ENCODE data around the gene UAP1L1. TPM values are rescaled to one million over a fixed set of nuclear protein-coding genes. Genes with fewer than 3 reads are reported as not detected.
"Not testable (repeated sequence)": the region's sequence is repeated elsewhere in the genome, so short reads cannot be mapped to it uniquely, and the experiment has no call there.

Gene UAP1L1, protein sequence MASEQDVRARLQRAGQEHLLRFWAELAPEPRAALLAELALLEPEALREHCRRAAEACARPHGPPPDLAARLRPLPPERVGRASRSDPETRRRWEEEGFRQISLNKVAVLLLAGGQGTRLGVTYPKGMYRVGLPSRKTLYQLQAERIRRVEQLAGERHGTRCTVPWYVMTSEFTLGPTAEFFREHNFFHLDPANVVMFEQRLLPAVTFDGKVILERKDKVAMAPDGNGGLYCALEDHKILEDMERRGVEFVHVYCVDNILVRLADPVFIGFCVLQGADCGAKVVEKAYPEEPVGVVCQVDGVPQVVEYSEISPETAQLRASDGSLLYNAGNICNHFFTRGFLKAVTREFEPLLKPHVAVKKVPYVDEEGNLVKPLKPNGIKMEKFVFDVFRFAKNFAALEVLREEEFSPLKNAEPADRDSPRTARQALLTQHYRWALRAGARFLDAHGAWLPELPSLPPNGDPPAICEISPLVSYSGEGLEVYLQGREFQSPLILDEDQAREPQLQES
- 14.8 TPM for total RNA-seq

DNA sequence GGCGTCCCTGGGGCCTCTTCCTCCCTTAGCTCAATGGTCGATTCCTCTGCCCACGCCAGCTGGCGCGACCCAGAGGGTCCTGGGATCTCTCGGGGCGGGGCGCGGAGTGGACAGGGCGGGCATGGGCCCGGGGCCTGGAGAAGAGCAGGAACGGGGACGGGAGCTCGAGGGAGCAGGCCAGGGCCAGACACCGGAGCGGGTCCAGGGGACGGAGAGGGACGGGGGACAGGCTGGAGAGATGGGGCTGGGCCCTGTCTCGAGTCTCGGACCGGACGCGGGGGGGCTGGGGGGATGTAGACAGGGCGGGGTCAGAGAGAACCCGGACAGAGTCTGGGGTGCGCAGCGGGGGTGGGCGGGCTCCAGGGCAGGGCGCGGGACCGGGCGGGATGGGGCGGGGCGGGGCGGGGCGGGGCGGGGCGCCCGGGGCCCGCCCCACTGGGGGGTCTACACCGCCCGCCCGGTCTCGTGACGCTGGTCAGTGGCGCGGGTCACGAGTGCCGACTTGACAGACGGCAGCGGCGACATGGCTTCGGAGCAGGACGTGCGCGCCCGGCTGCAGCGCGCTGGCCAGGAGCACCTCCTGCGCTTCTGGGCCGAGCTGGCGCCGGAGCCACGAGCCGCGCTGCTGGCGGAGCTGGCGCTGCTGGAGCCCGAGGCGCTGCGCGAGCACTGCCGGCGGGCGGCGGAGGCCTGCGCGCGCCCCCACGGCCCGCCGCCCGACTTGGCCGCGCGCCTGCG, at the start of gene UAP1L1:
TSS of gene UAP1L1 (plus strand) at position 508 of the 738 bp plus-strand sequence. CDS start at position 524, 16 bp downstream.
- peak in 1 of 3 donors; percentile 62 for DNase-seq (ENCODE audit: low read depth in 2 of 3, low spot score in 2 of 3)

DNA sequence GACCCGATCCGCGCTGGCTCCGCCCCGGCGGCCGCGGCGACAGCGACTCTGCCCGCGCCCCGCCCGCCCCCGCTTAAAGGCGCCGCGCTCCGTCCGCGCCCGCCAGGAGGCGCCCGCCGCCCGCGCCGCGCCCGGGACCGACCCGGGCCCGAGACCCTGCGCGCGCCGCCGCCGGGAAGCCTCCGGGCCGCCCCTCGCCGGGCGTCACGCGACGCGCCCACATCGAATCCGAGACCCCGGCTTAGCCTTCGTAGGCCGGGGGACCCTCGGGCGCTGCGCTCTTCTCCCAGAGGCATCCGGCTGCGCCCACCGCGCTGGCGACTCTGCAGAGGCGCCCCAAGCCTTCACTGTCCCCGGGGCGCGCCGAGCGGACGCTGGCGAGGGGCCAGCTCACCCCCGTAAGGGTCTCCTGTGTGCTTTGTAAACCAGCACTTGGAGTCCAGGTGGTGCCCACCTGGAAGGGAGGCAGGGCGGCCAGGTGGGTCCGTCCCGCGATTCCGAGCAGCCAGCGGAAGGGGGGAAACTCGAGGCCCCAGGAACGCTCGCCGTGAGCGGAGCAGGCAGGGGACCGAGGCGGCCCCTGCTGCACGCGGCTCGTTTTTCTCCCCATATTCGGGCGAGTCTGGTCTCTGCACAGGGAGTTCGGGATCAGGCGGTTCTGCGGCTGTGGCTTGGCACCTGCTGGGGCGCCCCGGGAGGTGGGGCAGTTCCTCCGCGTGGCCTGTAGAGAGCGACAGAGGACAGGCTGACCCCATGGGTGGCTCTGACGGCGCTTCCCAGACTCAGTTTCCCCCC, 48.9 kb upstream of the UAP1L1 start:
- DNase-seq (ENCODE audit: low read depth in 2 of 3, low spot score in 2 of 3): peak; percentile 55 to 74 (median 69)

DNA sequence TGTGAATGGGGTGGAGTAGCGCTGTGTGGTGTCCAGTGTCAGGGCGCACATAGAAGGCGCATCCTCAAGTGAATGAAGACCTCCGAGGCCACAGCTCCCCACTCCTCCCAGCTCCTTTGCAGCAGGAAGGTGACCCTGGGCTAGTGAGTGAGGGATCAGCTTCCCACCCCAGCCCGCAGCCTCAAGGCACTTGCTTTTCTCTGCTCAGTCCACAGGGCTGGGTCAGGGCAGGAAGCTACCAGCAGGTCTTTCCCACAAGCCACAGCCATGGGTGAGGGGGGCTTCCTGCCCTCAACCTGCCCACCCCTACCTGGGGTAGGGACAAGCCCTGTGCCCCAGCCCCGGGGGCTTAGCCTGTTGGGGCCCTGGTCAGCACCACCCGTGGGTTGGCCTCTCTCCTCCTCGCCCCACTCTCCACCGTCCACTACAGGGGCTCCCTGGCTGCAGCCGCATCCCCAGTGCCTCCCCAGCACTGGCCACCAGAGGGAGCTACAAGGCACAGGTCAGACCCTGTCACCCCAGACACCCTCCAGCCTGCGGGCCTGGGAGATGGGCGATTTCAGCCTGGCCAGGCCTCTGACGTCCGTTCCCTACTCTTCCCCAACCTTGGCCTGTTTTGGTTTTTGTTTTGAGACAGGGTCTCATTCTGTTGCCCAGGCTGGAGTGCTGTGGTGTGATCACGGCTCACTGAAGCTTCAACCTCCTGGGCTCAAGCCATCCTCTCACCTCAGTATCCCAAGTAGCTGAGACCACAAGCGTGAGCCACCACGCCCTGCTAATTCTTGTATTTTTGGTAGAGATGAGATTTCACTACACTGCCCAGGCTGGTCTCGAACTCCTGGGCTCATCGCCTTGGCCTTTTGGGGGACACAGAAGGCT, 48.0 kb upstream of the UAP1L1 start:
- DNase-seq (ENCODE audit: low read depth in 2 of 3, low spot score in 2 of 3): peak in 2 of 3 donors; percentile 63 to 73

DNA sequence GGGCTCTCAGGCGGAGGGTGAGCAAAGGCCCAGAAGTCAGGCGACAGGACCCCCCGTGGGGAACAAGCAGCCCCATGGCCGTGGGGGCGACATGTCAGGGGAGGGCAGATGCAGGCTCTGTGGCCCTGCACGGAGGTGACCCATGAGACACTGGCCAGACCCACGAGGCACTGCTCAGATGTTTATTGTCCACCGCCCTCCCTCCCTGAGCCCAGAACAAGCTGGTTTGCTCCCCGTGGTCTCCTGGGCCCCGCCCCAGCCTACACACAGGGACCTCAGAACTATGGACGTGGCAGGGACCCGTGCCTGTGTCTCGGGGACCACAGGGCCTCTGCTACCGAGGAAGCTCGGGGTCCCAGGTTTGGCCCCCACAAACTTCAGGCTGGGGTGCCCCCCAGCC, 47.3 kb upstream of the UAP1L1 start:
- DNase-seq (ENCODE audit: low read depth in 2 of 3, low spot score in 2 of 3): peak in 2 of 3 donors; percentile 50 to 52

DNA sequence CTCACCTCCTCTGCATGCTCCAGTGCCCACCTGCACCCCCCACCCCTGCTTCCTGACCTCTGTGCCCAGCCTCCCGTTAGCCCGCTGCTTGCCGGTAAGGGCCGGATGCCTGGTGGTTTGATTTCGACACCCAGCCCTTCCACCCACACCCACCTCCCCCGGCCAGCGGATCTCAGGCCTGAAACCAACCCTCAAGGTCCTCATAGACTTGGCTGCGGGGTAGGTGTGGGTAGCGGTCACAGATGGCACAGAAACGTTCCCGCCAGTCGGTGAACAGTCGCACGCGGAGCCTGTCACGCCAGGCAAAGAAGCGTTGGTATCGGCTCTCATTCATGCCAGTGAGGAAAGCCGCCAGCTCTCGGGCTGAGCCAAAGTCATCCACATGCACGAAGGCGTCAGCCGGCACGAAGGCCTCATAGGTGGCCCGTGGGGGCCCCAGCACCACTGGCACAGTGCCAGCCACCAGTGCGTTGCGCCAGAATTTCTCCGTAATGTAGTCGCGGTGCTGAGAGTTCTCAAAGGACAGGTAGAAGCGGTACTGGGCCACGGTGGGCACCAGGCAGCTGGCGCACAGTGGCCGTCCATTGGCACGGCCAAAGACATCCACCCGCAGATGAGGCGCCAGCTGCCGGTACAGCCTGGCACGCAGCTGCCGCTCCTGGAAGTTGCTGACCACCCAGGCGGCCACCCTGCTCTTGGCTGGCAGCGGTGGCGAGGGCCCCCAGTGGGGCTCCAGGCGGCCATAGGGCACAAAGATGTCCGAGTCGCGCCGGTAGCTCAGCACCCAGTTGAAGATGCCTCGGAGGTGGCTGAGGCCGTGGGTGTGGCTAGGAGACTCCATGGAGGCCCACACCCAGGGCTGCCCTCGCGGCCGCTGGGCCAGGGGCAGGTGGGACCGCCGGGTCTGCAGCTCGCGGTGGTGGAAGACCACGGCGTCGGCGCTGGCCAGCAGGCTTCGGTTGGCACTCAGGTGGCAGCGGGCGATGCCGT, 46.5 kb upstream of the UAP1L1 start:
- DNase-seq (ENCODE audit: low read depth in 2 of 3, low spot score in 2 of 3): peak in 2 of 3 donors; percentile 87 to 93

DNA sequence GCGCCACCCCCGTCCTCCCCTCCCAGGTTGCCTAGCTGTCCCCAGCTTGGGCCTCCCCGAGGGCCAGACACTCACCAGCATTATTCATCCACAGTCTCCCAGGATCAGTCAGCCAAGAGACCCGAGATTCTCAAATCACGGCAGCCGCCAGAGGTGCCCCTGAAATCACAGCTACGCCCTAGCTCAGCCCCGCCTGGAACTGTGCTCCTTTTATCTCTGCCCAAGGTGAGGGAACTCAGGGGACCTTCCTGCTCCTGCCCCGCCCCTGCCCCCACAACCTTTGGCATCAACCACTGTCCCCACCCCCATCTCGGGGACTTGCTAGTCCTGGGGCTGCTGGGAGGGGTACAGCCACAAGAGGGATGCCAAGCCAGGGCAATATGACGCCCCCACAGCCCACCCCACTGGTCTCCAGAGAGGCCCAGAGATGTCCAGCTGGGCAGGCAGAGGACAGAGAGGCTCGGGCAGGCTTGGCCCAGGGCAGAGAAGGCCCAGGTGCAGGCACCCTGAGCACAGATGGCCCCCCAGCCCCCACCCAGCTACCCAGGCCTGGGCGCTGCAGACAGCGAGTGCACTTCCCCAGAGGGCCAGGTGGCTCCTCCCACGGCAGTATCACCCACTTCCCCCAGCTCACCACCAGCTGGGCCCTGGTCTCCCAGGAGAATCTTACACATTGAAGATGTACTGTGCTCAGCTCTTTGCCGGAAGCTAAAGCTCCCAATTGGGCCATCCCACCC, 45.2 kb upstream of the UAP1L1 start, which contains the start of gene FUT7:
TSS of gene FUT7 (minus strand) at position 185 of the 737 bp plus-strand sequence. CDS start at position 88, 97 bp downstream.
- DNase-seq (ENCODE audit: low read depth in 2 of 3, low spot score in 2 of 3): peak in 2 of 3 donors; percentile 45 to 67

DNA sequence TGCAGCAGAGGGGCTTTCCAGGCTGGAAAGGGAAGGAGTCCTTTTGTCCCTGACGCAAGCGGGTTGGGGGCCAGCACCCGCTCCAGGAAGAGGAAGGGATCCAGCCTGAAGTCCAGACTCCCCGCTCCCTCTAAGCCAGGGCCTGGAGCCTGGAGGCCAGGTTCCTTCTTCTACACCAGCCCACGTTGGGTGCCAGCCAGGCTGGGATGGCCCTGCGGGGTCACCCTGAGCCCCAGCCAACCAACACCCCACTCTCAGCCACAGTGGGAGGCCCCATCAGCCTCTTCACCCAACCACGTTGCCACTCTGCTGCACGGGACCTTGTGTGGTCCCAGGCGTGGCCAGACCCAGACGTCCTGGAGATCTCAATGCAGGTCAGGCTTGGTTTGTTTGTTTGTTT, 44.5 kb upstream of the UAP1L1 start:
- DNase-seq (ENCODE audit: low read depth in 2 of 3, low spot score in 2 of 3): peak in 2 of 3 donors; percentile 69 to 77

DNA sequence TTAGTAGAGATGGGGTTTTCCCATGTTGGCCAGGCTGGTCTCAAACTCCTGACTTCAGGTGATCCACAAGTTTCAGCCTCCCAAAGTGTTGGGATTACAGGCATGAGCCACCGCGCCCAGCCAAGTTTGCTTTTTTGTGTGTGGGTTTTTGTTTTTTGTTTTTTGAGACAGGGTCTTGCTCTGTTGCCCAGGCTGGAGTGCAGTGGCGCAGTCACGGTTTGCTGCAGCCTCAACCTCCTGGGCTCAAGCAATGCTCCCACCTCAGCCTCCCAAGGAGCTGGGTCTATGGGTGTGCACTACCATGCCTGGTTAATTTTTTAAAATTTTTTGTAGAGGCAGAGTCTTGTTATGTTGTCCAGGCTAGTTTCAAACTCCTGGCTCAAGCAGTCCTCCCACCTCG, 43.8 kb upstream of the UAP1L1 start:
- not testable (repeated sequence) for DNase-seq (ENCODE audit: low read depth in 2 of 3, low spot score in 2 of 3)

DNA sequence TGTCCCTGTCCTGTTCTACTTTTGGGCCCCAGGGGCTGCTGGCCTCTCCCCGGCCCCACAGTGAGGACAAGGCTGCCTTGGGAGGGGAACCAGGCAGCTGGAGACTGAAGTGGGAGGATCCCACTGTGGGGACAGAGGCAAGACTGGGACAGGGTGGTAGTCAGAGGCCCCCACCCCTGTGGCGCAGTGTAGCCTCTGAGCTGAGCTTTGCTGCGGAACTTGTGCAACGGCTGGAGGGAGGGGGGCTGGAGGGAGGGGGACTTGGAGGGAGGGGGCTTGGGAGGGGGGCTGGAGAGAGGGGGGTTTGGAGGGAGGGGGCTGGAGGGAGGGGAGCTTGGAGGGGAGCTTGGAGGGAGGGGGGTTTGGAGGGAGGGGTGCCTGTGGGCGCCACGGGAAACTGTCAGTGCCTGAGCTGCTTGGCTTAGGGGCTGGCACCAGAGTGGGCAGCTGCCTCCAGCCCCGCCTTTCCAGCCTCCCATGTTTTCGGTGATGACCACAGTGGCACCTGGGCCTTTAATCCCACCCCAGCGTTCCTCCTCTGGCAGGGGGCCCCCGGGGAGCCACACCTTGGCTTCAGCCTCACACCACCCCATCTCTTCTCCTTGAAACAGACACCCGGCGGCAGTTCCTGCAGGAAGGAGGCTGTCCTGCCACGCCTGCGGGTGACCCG, 43.1 kb upstream of the UAP1L1 start:
- peak in 2 of 3 donors; percentile 72 to 74 for DNase-seq (ENCODE audit: low read depth in 2 of 3, low spot score in 2 of 3)

DNA sequence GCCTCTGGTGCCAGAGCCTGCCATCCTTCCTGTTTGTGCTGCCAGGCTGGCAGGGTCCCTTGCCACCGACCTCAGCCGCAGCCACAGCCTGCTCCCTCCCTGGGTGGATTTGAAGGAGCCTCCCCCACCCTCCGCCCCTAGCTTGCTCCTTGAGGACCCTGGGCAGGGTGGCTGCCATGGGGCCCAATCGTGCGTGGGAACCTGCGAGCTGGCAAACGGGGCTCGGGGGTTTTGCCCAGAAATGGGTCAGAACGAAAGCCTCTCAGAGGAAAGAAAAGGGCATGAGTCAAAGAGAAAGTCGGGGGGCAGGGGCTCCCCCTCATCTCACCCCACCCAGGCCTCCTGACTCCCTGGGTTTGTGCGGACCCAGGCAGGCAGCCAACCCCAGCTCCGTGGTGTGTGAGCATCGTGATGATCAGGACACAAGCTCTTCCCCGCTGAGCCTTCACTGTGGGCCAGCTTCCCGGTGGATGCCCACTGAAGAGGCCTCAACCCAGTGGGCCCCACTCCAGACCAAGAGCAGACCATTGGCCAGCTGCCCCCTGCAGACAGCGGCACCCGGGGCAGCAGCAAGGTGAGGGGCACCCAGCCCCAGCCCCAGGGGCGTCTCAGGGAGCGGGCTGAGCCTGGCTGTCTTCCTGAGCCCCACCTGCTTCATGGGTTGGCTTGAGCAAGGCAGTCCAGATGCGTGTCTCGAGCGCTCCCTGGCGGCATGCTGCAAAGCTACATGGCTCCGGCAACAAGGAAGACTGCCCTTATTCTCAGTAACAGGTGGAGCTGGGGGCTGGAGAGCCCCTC, 42.4 kb upstream of the UAP1L1 start:
- DNase-seq (ENCODE audit: low read depth in 2 of 3, low spot score in 2 of 3): peak; percentile 80 to 92 (median 88)

DNA sequence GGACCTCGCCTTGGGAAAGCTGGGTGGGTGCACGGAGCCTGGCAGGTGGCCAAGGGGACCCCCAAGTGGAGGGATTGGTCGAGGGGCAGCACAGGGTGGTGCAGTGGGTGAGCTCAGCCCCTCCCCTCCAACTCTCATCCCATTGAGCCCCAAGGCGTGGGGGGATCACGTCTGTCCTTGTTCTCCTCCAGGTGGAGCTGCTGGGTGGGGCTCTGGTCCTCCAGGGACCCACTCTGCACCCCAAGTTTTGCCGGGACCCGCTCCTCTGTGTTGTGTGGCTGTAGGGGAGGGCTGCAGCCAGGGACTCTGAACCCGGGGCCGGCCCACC, 41.8 kb upstream of the UAP1L1 start:
- no peak for DNase-seq (ENCODE audit: low read depth in 2 of 3, low spot score in 2 of 3)

DNA sequence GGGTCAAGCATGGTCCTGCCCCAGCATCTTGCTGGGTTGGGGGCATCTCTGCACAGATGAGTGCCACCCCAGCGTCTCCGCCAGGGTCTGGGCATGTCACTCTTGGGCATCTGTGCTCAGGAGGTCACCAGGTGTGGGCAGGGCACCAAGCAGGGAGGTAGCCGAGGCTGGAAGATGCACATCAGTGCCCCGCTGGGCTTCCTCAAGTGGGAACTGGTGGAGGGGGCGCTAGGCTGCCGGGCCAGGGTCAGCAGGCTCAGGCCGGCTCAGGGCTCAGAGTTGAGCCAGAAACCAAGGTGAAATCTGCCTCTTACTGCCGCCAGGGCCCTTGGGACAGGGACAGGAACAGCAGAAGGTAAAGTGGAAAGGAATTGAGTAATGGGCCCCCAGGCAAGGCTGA, 41.4 kb upstream of the UAP1L1 start:
- no peak for DNase-seq (ENCODE audit: low read depth in 2 of 3, low spot score in 2 of 3)

DNA sequence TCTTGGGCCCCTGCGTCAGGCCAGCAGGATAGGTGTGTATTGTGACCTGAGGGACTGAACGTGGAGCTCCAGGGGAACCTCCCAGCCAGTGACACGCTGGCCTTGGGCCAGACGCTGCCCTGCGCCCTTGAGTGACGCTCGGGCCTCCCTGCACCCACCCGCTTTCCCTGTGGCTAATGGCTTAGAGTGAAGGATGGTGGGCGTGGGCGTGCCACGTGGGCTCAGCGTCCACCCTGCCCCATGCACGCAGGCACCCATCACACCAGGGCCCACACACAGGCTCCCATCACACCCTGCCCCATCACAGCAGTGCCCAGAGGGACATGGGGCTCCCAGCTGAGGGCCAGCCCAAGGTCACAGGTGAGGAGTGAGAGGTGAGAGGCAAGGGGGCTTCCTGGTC, 40.3 kb upstream of the UAP1L1 start:
- DNase-seq (ENCODE audit: low read depth in 2 of 3, low spot score in 2 of 3): no peak

DNA sequence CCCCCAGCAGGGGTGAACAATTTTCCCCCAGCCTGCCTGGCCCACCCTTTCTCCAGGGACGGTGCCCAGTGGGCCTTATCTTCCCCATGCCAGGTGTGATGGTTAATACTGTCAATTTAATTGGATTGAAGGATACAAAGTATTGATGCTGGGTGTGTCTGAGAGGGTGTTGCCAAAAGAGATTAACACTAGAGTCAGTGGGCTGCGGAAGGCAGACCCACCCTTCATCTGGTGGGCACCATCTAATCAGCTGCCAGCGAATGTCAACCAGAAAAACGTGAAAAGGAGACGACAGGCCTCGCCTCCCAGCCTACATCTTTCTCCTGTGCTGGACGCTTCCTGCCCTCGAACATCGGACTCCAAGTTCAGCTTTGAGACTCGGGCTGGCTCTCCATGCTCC, 39.8 kb upstream of the UAP1L1 start:
- no peak for DNase-seq (ENCODE audit: low read depth in 2 of 3, low spot score in 2 of 3)

DNA sequence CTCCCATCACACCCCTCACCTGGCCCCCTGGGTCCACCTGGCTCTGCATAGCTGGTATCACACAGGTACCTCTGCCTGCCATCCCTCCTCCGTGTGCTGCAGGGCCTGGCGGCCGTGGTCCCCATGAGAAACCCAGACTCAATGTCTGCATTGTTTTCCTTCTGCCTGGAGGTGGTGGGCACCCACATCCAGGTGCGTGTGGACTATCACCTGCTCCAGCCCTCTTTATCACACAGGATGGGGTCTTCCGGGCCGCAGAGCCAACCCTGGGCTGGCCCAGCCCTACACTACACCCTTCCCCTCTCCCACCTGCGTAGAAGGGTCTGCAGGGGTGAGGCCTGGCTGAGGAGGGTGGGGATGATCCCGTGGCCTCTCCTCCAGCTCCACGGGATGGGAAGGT, 38.4 kb upstream of the UAP1L1 start:
- DNase-seq (ENCODE audit: low read depth in 2 of 3, low spot score in 2 of 3): no peak

DNA sequence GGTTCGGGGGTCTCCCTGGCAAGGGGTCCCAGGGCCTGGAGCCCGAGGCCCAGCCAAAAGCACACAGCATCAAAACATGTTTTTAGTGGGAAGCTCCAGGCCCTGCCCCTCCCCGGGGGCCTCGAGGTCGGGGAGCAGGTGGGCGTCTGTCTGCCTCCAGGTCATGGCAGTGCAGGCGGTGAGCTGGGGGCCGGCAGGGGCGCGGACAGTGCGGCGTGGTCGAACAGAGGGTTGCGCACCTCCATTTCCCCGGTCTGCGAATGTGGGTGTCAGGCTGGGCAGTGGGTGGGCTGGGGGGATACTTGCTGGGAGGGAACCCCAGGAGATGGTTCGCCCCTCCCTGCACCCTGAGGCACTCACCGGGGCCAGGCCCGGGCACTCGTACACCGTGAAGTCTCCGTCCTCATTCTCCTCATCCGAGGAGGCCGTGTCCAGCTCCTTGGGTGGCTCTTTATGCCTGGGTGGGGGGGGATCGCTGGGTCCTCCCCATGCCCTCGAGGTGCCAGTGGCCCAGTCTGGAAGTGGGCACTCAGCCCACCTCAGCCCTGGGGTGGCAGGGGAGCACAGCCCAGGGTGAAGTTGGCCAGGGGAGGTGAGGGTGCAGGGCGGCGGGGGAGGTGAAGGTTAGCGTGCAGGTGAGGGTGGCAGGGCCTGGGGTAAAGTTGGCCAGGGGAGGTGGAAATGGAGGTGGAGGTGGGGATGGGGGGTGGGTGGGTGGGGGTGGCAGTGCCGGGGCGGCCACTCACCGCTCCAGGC, 37.5 kb upstream of the UAP1L1 start:
- no peak for DNase-seq (ENCODE audit: low read depth in 2 of 3, low spot score in 2 of 3)
